GM12865 (cell line): ENCODE measurements around the gene VAC14.

Source experiments
- DNase-seq: peaks from one replicate; pipeline ENCODE4 v3.0.0; 2010; ENCODE audit warnings: low read depth
- H3K4me3 ChIP-seq: 2 replicates; pipeline ENCODE4 v1.5.1; 2011; ENCODE audit warnings: mild to moderate bottlenecking, low read depth, low read length, control low read depth
- CTCF ChIP-seq: IDR thresholded peaks from 2 replicates; pipeline ENCODE4 v1.5.1; 2011; ENCODE audit warnings: low read length, control low read depth, low read depth, inconsistent platforms; ENCODE audit not compliant: insufficient read depth; ENCODE audit errors: missing control alignments

Gene VAC14

GRCh38 chr16:70777496-70777895, 23.5 kb downstream of the VAC14 start:
- H3K4me3 ChIP-seq = no peak overlapping the region
- TF ChIP-seq CTCF = no peak
- DNase-seq = no peak

GRCh38 chr16:70775399-70775798, 25.6 kb downstream of the VAC14 start:
- no peak overlapping the region for H3K4me3 ChIP-seq
- DNase-seq = no peak
- no peak for TF ChIP-seq CTCF

GRCh38 chr16:70774261-70774660, 26.7 kb downstream of the VAC14 start:
- no peak overlapping the region for H3K4me3 ChIP-seq
- no peak for TF ChIP-seq CTCF
- DNase-seq = no peak

GRCh38 chr16:70772493-70772892, 28.5 kb downstream of the VAC14 start:
- DNase-seq = no peak
- H3K4me3 ChIP-seq = no peak overlapping the region
- no peak for TF ChIP-seq CTCF

GRCh38 chr16:70770626-70771552, 30.1 kb downstream of the VAC14 start:
- peak; percentile 90 for TF ChIP-seq CTCF

GRCh38 chr16:70770291-70770625, 30.7 kb downstream of the VAC14 start:
- TF ChIP-seq CTCF = no peak
- no peak for DNase-seq
- H3K4me3 ChIP-seq = no peak overlapping the region

More at GRCh38 chr16:70770626-70771552, 30.1 kb downstream of the VAC14 start:
- H3K4me3 ChIP-seq = no peak overlapping the region
- DNase-seq = peak; percentile 55

- no peak for DNase-seq
- H3K4me3 ChIP-seq = no peak overlapping the region
Measured at GRCh38 chr16:70769761-70770160, 31.2 kb downstream of the VAC14 start.

More at GRCh38 chr16:70769761-70770160, 31.2 kb downstream of the VAC14 start:
- TF ChIP-seq CTCF = no peak
